Small intestine (tissue), 7 donors: ENCODE data around the gene NHS. TPM values are rescaled to one million over a fixed set of nuclear protein-coding genes. Genes with fewer than 3 reads are reported as not detected.
A peak's percentile ranks its signal among the peaks of the same experiment; 100 is the strongest.

Experiments used
- DNase-seq, 2 donors: peaks; one replicate each; pipeline versions ENCODE4 v3.0.0 to v3.0.0-alpha.2; 2013
- FAIRE-seq: peaks from 2 replicates; lab custom pipeline; 2012; peaks lifted over from hg19 to GRCh38; lab: Jason Lieb, UNC
- H3K27ac ChIP-seq, 3 donors: one replicate each; pipeline ENCODE4 v1.5.1; 2013; ENCODE audit warnings: low read length in 2 of 3, mild to moderate bottlenecking in 2 of 3, control low read depth in 1 of 3, inconsistent platforms in 1 of 3, low read depth in 1 of 3, moderate library complexity in 1 of 3
- H3K27me3 ChIP-seq, 3 donors: one replicate each; pipeline ENCODE4 v1.6.1; 2013; ENCODE audit warnings: low read length in 3 of 3, inconsistent platforms in 1 of 3; ENCODE audit not compliant: control insufficient read depth in 3 of 3, insufficient read depth in 3 of 3
- H3K36me3 ChIP-seq, 3 donors: one replicate each; pipeline ENCODE4 v1.6.1; 2013; ENCODE audit warnings: low read length in 3 of 3, inconsistent platforms in 1 of 3, low read depth in 1 of 3, mild to moderate bottlenecking in 1 of 3, moderate library complexity in 1 of 3; ENCODE audit not compliant: control insufficient read depth in 3 of 3, insufficient read depth in 2 of 3
- H3K4me1 ChIP-seq, 3 donors: one replicate each; pipeline ENCODE4 v1.6.1; 2013; ENCODE audit warnings: low read length in 2 of 3, inconsistent platforms in 1 of 3, low read depth in 1 of 3, mild to moderate bottlenecking in 1 of 3, moderate library complexity in 1 of 3; ENCODE audit not compliant: control insufficient read depth in 3 of 3, insufficient read depth in 2 of 3
- H3K4me3 ChIP-seq, 3 donors: one replicate each; pipeline ENCODE4 v1.5.1; 2013; ENCODE audit warnings: low read length in 3 of 3, control low read depth in 1 of 3, inconsistent platforms in 1 of 3, low read depth in 1 of 3, mild to moderate bottlenecking in 1 of 3, moderate library complexity in 1 of 3
- H3K9me3 ChIP-seq, 2 donors: one replicate each; pipeline ENCODE4 v1.6.1; 2013; ENCODE audit warnings: low read depth in 1 of 2, low read length in 1 of 2; ENCODE audit not compliant: control insufficient read depth in 2 of 2, insufficient read depth in 1 of 2
- WGBS, 3 donors: extraction: QIAGEN DNeasy Blood & Tissue Kit; methylation state at CpG; one replicate each; pipeline ENCODE4 v1.1.7; 2013; 5-methylcytosine and 5-hydroxymethylcytosine counted together
- polyA plus RNA-seq, 4 donors: library from polyadenylated mRNA; stranded (reverse) in 3 of 4; unstranded in 1 of 4; fragments of 200-250 nt in 3 of 4; fragments of 120-200 nt in 1 of 4; gene quantifications; one replicate each; pipeline versions ENCODE4 v1.2.1 to v1.2.3, GENCODE V29; 2013
- donor health status: healthy with polysubstance abuse.
- donor health status: control.
- donor health status: control.
- donor health status: Bipolar disorder and iron deficiency.
- donor health status: healthy.

Gene NHS
- polyA plus RNA-seq, 4 donors: under 0.01 to 5.8 (median 0.79) TPM

GRCh38 chrX:17592117-17592516 is 217.1 kb downstream of the NHS start:
- DNase-seq: no peak
- peaks cover 0 to 30% (median 11%) of the 10 kb centered on the region in 3 donors for H3K4me1 ChIP-seq
- no peaks in the 10 kb centered on the region for H3K36me3 ChIP-seq
- no peak for FAIRE-seq
- H3K27me3 ChIP-seq: no peaks in the 10 kb centered on the region
- H3K4me3 ChIP-seq: no peak overlapping the region
- H3K9me3 ChIP-seq: no peaks in the 10 kb centered on the region
- 24 to 62% (median 52%) methylated on average over 1 of the region's 1 CpG for whole genome bisulfite sequencing, 3 donors
- peak overlapping the region in 1 of 3 donors; percentile 28 for H3K27ac ChIP-seq

- Histone ChIP-seq H3K4me3 (no peak overlapping the region), H3K27ac (peak overlapping the region in 2 of 3 donors; percentile 72 to 81), H3K27me3 (no peaks in the 10 kb centered on the region), H3K9me3 (no peaks in the 10 kb centered on the region), H3K4me1 (peaks cover 0 to 44% (median 11%) of the 10 kb centered on the region in 3 donors), H3K36me3 (no peaks in the 10 kb centered on the region)
- WGBS, 3 donors: 87 to 94% (median 94%) methylated on average over 2 of the region's 2 CpGs
- peak; percentile 46 to 54 for DNase-seq
- no peak for FAIRE-seq
Observed at GRCh38 chrX:17594693-17595092, 219.7 kb downstream of the NHS start.

- H3K27me3 ChIP-seq: no peaks in the 10 kb centered on the region
- H3K27ac ChIP-seq: peak overlapping the region in 2 of 3 donors; percentile 63 to 72
- peaks cover 0 to 44% (median 11%) of the 10 kb centered on the region in 3 donors for H3K4me1 ChIP-seq
- H3K9me3 ChIP-seq: no peaks in the 10 kb centered on the region
- DNase-seq (peak; percentile 64 to 67), FAIRE-seq (no peak)
- H3K4me3 ChIP-seq: no peak overlapping the region
- WGBS, 3 donors: 14 to 39% (median 27%) methylated on average over 3 of the region's 3 CpGs
- H3K36me3 ChIP-seq: no peaks in the 10 kb centered on the region
Observed at GRCh38 chrX:17595456-17596035, 220.5 kb downstream of the NHS start.

GRCh38 chrX:17596061-17596460 is 221.1 kb downstream of the NHS start:
- Histone ChIP-seq H3K27me3 (no peaks in the 10 kb centered on the region), H3K27ac (peak overlapping the region in 1 of 3 donors; percentile 63), H3K9me3 (no peaks in the 10 kb centered on the region), H3K4me3 (no peak overlapping the region), H3K4me1 (peaks cover 0 to 42% (median 11%) of the 10 kb centered on the region in 3 donors), H3K36me3 (no peaks in the 10 kb centered on the region)
- DNase-seq: no peak
- no peak for FAIRE-seq

- Histone ChIP-seq H3K36me3 (no peaks in the 10 kb centered on the region), H3K27me3 (no peaks in the 10 kb centered on the region), H3K4me3 (no peak overlapping the region), H3K4me1 (peaks cover 0 to 41% (median 11%) of the 10 kb centered on the region in 3 donors), H3K27ac (peak overlapping the region in 1 of 3 donors; percentile 63), H3K9me3 (no peaks in the 10 kb centered on the region)
- DNase-seq (no peak), FAIRE-seq (no peak)
- 60 to 75% (median 74%) methylated on average over 4 to 9 of the region's 9 CpGs for WGBS, 3 donors
Observed at GRCh38 chrX:17596546-17597205, 221.7 kb downstream of the NHS start.

GRCh38 chrX:17597327-17597726 is 222.3 kb downstream of the NHS start:
- no peak overlapping the region for H3K4me3 ChIP-seq
- WGBS, 3 donors: 80 to 87% (median 80%) methylated on average over 7 of the region's 7 CpGs
- FAIRE-seq: no peak

GRCh38 chrX:17597836-17598439 is 222.9 kb downstream of the NHS start:
- H3K27ac ChIP-seq: peak overlapping the region in 2 of 3 donors; percentile 42 to 67

More at GRCh38 chrX:17597327-17597726, 222.3 kb downstream of the NHS start:
- no peak for DNase-seq
- no peaks in the 10 kb centered on the region for H3K36me3 ChIP-seq
- H3K27me3 ChIP-seq: no peaks in the 10 kb centered on the region
- peak overlapping the region in 1 of 3 donors; percentile 42 for H3K27ac ChIP-seq
- no peaks in the 10 kb centered on the region for H3K9me3 ChIP-seq
- H3K4me1 ChIP-seq: peaks cover 0 to 45% (median 11%) of the 10 kb centered on the region in 3 donors

GRCh38 chrX:17601441-17602200 is 226.6 kb downstream of the NHS start:
- peaks cover 0 to 25% (median under 1%) of the 10 kb centered on the region in 3 donors for H3K4me1 ChIP-seq
- no peaks in the 10 kb centered on the region for H3K27me3 ChIP-seq
- WGBS, 3 donors: 46 to 66% (median 59%) methylated on average over 6 of the region's 6 CpGs
- H3K4me3 ChIP-seq: no peak overlapping the region
- H3K36me3 ChIP-seq: no peaks in the 10 kb centered on the region
- H3K27ac ChIP-seq: peak overlapping the region in 1 of 3 donors; percentile 14
- DNase-seq: peak in 1 of 2 donors; percentile 21
- H3K9me3 ChIP-seq: no peaks in the 10 kb centered on the region
- no peak for FAIRE-seq

More at GRCh38 chrX:17597836-17598439, 222.9 kb downstream of the NHS start:
- peaks cover 0 to 47% (median 11%) of the 10 kb centered on the region in 3 donors for H3K4me1 ChIP-seq
- H3K36me3 ChIP-seq: no peaks in the 10 kb centered on the region
- no peaks in the 10 kb centered on the region for H3K27me3 ChIP-seq
- no peak overlapping the region for H3K4me3 ChIP-seq
- peak in 1 of 2 donors; percentile 85 for DNase-seq
- H3K9me3 ChIP-seq: no peaks in the 10 kb centered on the region
- WGBS, 3 donors: 20 to 39% (median 30%) methylated on average over 6 of the region's 6 CpGs
- no peak for FAIRE-seq
